Endothelial cell of umbilical vein (primary cell): ENCODE measurements around the gene ADD1.
A peak's percentile ranks its signal among the peaks of the same experiment; 100 is the strongest.

Source experiments
- CTCF ChIP-seq, 2 donors: IDR thresholded peaks; 1 replicate in 1 of 2; 2 replicates in 1 of 2; pipeline ENCODE4 v1.5.1; 2011; ENCODE audit warnings: low read length in 2 of 2, mild to moderate bottlenecking in 2 of 2, moderate library complexity in 2 of 2, control low read depth in 1 of 2, inconsistent platforms in 1 of 2, low read depth in 1 of 2; ENCODE audit not compliant: insufficient read depth in 1 of 2; ENCODE audit errors: extremely low read depth in 1 of 2
- EZH2 ChIP-seq: IDR thresholded peaks from 2 replicates; pipeline ENCODE4 v1.6.1; 2012; ENCODE audit warnings: borderline replicate concordance, low read depth, mild to moderate bottlenecking, moderate library complexity, low read length, inconsistent platforms; ENCODE audit not compliant: severe bottlenecking
- FOS ChIP-seq: IDR thresholded peaks from 2 replicates; pipeline ENCODE4 v1.6.1; 2011; ENCODE audit warnings: mild to moderate bottlenecking, low read length, moderate library complexity, borderline replicate concordance; ENCODE audit not compliant: insufficient read depth
- MYC ChIP-seq: IDR thresholded peaks from one replicate; pipeline ENCODE4 v1.6.1; 2011; ENCODE audit warnings: mild to moderate bottlenecking, low read depth, low read length
- POLR2A ChIP-seq: IDR thresholded peaks from 2 replicates; pipeline ENCODE4 v1.6.1; 2012; ENCODE audit warnings: low read depth, mild to moderate bottlenecking, control low read depth, low read length
- POLR2AphosphoS5 ChIP-seq: IDR thresholded peaks from 2 replicates; pipeline ENCODE4 v1.6.1; 2012; ENCODE audit warnings: low read depth, mild to moderate bottlenecking, control low read depth, low read length, moderate library complexity; ENCODE audit not compliant: insufficient read depth

GRCh38 chr4:2881431-2881830 lies 37.8 kb downstream of the ADD1 start:
- TF ChIP-seq CTCF (IDR thresholded peaks at IDR 0.05; ENCODE audit: extremely low read depth in 1 of 2, insufficient read depth in 1 of 2, low read depth in 1 of 2, low read length in 2 of 2): no peak
- TF ChIP-seq POLR2A: no peak
- peak; percentile 35 for TF ChIP-seq FOS
- no peak for TF ChIP-seq POLR2AphosphoS5
- TF ChIP-seq EZH2: no peak
- no peak for TF ChIP-seq MYC
